HG03025 (cell line): ENCODE results near the gene NEO1.

Experiments used
- ATAC-seq: cut with Tn5 transposase; IDR thresholded peaks from one replicate; pipeline ENCODE4 v1.9.1; 2021; ENCODE audit warnings: mild to moderate bottlenecking, moderate library complexity; ENCODE audit not compliant: unreplicated experiment, low FRiP score

NEO1 gene, protein sequence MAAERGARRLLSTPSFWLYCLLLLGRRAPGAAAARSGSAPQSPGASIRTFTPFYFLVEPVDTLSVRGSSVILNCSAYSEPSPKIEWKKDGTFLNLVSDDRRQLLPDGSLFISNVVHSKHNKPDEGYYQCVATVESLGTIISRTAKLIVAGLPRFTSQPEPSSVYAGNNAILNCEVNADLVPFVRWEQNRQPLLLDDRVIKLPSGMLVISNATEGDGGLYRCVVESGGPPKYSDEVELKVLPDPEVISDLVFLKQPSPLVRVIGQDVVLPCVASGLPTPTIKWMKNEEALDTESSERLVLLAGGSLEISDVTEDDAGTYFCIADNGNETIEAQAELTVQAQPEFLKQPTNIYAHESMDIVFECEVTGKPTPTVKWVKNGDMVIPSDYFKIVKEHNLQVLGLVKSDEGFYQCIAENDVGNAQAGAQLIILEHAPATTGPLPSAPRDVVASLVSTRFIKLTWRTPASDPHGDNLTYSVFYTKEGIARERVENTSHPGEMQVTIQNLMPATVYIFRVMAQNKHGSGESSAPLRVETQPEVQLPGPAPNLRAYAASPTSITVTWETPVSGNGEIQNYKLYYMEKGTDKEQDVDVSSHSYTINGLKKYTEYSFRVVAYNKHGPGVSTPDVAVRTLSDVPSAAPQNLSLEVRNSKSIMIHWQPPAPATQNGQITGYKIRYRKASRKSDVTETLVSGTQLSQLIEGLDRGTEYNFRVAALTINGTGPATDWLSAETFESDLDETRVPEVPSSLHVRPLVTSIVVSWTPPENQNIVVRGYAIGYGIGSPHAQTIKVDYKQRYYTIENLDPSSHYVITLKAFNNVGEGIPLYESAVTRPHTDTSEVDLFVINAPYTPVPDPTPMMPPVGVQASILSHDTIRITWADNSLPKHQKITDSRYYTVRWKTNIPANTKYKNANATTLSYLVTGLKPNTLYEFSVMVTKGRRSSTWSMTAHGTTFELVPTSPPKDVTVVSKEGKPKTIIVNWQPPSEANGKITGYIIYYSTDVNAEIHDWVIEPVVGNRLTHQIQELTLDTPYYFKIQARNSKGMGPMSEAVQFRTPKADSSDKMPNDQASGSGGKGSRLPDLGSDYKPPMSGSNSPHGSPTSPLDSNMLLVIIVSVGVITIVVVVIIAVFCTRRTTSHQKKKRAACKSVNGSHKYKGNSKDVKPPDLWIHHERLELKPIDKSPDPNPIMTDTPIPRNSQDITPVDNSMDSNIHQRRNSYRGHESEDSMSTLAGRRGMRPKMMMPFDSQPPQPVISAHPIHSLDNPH (N-terminal part only)

DNA sequence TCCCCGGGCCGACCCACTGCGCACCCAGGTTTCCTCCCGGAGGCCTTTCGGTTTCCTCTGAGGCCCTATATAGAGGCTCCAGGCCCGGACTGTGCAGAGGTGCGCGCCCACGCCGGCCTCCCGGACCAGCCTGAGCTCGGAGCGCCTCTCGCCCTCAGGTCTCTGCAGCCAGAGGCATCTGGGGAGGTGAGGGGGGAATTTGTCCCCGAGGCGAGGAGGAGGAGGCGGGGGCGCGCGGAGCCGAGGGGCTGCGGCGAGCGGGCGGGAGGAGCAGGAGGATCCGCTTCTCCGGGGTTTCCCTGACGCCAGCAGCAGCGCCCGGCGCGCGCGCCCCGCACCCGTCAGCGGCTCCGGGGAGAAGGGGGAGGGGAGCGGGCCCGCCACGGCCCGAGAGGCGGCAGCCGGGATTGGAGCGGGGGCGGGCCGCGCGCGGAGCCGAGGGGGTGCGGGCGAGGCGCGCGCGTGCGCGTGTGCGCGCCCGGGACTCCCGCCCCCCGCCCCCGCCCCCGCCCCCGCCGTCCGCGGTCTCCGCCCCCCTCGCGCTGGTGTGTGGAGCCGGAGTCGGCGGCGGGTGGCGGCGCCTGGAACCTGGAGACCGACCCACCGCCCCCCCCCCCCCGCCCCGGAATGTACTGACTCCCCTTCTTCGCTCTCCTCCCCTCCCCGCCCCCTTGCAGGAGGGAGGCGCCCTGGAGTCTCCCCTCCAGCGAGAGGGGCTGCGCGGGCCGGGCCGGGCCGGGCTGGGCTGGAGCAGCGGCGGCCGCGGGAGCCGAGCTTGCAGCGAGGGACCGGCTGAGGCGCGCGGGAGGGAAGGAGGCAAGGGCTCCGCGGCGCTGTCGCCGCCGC lies at the start of gene NEO1:
TSS of gene NEO1 (plus strand) at position 657 of the 846 bp plus-strand sequence. CDS start 213 bp downstream, outside the sequence.
- peak; percentile 62 for ATAC-seq

DNA sequence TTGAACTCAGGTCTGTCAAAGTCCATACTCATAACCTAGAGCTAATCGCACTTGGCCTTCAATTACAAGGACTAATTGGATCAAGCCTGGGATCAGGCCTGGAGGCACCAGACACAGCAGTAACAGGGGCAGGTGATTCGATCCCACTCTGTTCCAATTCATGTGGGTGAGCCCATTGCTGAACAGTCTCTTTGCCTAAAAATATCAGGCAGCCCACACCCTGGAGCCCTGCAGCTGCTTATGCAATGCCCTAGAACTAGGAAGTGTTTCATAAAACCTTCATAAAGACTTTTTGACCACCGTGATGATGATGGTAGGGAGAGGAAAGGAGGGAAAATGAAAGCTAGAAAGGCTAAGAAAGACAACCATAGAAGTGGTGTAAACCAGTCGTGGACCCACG lies 47.8 kb upstream of the NEO1 start:
- ATAC-seq = no peak

DNA sequence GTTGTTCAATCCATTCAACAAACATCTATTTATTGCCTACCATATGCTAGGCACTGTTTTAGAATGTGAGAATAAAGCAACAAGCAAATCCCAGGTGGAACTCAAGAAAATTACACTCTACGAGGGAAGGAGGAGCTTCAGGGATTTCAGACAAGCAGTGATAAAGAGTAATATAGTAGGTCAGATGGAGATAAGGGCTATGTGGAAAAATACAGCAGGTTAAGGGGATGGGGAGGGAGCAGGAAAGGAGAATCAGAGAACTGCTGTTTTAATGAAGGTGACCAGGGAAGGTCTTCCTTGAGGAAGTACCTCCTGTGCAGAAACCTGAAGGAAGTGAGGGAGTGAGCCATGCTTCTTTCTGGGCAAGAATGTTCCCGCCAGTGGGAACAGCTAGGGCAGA lies 47.2 kb upstream of the NEO1 start:
- ATAC-seq = no peak

DNA sequence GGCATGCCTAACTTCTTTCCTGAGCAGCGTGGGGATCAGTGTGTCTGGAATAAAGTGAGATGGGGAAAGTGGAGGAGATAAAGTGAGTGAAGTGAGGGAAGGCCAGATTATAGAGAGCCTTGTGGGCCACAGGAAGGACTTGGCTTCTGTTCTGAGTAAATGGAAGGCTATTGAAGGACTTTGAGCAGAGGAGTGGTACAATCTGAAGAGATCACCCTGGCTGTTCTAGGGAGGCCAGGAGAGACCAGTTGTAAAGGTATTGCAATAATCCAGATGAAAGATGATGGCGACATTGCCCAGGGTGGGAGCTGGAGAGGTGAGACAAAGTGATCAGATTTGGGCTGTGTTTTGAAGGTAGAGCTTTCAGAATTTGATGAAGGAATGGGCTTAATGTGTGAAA lies 46.8 kb upstream of the NEO1 start:
- ATAC-seq = no peak

DNA sequence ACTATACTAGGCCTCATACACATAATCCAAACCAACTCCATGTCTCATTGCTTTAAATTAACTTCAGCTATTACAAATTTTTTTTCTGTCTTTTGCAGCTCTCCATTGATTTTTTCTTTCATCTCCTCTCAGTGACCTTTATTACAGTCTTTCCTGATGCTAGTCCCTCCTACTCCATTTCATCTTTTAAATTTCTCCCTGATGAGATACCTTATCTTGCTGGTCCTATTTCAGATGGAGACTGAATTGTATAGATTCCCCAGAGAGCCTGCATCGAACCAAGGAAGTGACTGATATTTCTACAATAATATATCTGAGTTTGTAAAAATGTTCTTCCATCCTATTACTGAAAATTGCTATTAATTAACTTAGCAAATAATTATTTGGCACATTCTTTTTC lies 45.7 kb upstream of the NEO1 start:
- no peak for ATAC-seq

DNA sequence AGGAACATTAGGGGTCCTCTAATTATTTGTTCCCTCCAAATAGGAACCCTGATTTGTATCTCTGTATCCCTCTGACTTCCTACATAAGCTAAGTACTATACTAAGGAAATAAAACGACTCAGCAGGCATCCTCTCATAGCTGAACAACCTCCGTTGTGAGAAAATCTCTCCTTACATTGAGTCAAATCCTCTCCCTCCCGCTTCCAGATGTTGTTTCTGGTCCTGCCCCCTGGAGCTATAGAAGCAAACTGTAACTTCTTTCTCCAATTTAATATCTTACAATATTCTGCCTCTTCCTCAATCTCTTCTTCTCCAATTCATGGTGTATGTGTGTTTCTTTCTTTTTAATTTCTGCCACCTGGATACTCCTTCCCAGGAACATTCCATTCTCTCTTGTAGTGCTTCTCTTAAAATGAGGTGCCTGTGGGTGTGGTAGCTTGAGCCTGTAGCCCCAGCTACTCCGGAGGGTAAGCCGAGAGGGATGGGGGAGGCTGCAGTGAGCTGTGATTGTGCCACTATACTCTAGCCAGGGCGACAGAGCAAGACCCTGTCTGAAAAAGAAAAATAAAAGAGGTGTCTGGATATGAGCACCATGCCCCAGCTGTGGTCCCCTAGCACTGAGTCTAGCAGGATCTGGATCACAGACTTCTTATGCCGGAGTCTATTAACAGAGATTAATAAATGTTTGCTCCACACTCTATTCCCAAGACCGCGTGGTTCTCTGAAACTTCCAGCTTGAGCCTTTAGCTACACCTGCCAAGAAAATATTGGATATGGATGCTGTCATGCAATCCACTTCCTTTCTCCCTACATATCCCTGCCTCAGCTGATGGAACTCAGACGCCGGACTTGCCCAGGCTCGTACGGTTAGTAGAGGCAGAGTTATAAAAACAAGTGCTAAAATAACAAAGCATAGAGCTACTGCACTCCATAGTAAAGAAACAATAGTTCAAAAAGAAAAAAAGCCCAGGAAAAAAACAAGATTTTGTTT lies 42.9 kb upstream of the NEO1 start:
- ATAC-seq = no peak

DNA sequence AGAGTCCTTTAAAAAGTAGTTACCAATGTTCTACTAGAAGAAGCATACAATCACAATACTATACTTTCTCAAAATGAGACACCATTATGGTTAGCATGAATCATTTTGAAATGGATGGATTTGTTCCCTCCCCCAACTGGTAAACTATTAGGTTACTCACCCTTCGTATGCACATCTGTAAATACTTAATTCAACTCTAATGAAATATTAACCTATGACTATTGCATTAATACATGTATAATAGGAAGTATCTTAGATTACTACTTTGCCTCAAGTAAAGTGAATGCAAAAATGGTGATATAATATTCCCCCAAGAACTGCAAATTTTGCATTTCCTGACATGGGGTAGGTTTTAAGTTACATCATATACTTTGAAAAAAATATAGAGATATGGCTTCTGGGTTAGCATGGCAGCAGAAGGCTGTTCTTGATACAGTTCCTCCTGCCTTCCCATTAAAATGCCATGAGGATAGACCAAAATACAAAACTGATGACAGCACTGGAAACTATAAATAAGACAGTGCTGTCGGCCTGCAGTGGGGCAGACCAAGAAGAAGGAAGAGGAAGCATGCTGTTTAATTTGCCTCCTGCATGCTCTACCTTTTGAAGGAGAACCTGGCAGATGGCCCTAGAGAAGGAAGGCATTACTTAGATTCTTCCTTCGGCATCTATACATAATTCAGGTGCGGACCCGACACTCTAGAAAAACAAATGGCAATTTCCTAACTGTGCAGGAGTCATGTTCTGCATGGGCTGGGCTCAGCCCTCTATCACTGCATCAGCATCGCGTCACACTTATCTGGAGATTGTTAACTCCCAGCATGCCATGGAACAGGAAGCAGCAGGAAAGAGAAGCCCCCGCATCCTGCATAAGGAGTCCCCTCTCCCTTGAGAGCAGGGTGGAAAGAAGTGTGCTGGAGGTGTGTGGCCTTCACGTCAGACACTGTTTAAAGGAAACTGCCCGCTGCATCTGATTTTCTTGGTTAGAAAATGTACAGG lies 41.8 kb upstream of the NEO1 start:
- no peak for ATAC-seq

DNA sequence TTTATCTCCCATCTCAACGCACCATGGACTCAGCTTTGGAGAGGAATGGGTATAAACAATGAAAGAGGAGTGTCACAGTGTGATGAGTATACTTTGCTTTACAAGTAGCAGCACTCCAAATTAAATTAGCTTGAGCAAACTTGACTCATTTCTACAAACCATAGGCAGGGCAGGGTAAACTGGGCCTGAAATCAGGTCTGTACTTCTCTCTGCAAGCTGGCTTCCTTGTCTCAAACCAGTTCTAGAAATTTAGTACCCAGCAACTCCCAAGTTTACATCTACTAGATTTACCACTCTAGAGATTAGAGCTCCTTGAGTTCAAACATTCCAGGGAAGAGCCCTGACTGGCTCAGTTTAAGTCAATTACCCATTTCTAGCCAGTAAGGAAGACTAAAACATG lies 37.4 kb upstream of the NEO1 start:
- no peak for ATAC-seq

DNA sequence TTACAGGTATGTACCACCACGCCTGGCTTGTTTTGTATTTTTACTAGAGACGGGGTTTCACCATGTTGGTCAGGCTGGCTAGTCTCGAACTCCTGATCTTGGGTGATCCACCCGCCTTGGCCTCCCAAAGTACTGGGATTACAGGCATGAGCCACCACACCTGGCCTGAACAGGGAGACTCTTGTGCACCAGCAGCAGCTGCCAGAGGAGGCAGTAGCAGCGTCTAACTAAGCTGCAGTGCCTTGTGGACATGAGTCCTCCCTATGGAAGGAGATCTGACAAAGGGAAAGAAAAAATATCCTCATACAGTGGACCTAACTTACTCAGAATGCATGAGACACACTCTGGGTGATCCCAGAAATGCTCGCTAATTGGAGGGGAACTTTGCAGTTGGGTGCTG lies 36.8 kb upstream of the NEO1 start:
- no peak for ATAC-seq

DNA sequence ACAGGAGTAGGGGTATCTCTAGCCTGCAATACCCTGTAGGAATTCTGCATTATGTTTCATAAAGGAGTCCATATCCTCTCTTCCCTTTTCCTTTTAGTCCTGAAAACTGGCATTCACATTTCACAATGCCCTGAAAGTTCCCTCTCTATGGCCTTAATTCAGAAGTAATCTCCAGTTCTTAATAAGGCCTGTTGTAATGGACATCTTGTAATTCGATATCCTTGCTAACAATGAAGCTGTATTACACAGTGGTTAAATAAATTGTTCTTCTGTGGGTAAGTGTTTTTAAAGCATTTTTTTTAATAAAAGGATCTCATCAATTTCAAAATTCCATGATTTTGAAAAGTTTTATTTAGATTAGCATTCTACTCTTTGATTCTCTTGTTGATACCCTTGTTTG lies 34.3 kb upstream of the NEO1 start:
- ATAC-seq = no peak

DNA sequence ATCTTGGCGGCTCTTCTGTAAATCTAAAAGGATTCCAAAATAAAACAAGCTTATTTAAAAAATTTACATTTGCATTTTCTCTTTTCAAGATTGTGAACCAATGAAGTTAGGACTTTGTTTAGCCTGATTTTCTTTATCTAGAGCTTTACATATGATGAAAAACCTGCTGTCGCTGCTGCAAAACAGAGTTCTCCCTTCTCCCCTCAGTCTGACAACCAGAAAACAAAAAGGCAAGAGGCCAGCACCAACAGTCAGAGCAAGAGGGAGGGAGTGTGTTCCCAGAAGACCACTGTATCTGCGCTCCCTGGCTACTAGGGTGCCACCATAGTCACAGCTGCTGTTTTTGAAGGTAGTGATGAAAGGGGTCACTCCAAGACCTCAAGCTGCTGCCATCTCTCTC lies 33.1 kb upstream of the NEO1 start:
- no peak for ATAC-seq

DNA sequence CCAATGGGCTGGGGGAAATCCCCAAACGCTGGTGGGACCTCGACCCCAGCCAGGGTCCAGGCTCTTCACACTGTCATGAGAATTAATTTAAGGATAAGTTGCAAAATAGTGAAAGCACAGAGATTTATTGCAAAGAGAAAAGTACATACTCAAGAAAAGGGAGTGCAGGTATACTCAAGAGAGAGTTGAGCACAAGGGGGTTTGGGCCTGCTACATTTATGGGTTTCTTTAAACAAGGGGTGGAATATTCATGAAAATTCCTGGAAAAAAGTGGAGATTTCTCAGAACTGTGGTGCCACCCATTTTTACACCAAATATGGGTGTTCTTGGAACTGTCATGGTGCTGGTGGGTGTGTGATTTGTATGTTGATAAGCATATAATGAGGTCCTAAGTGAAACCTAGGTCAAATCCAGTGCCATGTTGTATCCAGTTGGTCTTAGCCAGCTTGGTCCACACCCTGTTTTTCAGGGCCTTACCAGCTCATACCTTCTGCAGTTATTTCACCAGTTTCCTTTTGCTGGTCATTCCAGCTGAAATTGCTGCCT lies 32.6 kb upstream of the NEO1 start:
- ATAC-seq = no peak

DNA sequence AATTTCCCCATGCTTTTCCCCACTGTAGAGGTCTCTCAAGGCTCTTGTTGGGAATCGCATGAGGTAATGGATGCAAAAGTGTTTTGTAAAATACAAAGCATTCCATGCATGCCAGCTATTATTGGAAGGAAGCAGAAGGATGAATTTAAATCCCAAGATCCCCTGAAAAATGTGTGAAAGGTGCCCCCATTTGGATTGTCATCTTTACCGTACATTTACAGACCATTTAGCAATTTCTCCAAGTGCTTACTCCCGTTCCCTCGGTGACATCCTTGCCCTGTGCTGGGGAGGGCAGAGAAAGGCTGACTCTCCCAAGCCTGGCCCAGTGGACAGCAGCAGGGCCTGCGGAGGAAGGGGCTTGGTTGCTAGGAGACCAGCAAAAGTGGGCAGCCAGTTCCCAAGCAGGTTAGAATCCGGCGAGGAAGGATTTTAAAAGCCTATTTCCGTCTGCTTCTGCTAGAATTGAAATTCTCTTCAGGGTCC lies 31.1 kb upstream of the NEO1 start:
- ATAC-seq = no peak

DNA sequence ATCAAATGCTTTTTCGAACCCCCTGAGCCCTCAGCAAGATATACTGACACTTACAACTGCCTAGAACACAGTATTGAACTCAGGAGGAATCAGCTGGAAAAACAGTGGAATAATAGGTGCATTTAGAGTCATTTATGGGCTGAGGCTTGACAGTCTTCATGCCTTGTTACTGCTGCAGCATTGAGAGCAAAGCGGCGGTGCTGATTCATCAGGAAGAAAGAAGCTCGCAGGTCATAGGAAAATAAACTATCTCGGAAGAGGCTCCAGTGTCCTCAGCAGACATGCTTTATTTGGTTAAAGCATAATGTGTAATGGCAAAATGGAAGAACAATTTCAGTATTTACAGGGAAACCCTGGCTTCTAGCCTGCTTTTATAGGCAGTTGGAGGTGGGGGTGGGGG lies 30.1 kb upstream of the NEO1 start:
- no peak for ATAC-seq

DNA sequence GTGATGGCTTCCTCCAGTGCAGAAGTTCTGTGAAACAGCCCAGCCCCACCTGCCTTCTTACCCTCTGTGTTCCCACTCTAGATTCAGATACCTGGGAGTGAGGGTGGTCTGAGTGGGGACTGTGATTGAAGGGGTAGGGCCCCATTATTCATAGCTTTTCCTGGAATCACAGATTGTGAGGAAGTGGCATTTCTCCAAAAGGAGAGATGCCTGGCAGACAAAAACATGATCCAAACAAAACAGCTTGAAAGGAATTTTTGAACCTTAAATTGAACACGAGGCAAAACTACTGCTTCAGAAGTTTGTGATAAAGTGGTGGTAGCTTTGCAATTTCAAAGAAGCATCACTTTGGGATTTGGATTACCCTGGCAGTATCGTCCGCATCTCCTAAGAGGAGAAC lies 29.2 kb upstream of the NEO1 start:
- no peak for ATAC-seq

DNA sequence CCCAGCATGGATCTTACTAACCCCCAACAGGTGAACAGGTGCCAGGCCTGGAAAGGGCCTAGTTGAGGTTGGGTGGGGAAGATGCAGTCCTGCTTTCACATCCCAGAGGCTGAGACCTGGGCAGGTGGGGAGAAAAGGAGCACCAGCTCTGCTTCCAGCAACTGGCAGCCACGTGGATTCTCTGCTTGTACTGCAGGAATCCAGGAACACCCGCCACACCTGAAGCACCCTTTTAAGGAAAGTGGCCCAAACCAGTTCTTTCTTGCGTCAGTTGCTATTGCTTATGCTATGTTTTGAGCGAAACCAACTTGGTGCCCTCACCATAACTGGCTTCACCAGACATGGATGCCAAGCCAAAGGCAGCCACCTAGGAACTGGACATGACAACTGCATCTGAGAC lies 28.1 kb upstream of the NEO1 start:
- ATAC-seq = no peak

DNA sequence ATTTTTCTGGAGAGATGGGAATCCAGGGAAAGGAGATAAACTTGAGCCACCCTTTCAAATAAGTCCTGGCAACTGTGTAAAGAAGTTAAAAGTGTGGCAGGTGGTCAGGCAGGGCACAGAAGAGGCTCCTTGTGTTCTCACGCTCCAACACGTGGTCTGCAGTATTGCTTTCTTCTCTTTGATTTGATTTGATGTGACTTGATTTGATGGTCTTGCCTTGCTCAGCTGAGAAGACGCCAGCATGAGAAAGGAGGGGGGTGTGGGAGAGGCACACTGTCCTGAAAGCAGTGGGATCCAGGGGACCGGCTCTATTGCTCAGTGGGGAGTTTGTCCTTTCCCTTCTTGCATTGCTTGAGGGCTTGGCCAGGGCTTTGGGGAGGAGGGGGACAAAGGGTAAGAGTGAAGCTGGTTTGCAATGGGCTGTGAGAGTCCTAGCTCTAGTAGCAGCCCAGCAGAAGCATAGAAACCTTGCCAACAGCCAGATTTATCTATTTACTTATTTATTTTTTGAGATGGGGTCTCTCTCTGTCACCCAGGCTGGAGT lies 25.7 kb upstream of the NEO1 start:
- ATAC-seq = no peak
